CD4-positive, alpha-beta T cell treated with Interleukin-4 for 1 hour (primary cell): ENCODE measurements around the gene GATA1.

Experiments
- DNase-seq, 2 donors: peaks; one replicate each; pipeline ENCODE4 v3.0.0-alpha.2; 2020 to 2022

The GATA1 gene

GRCh38 chrX:48786341-48786800, at the start of gene GATA1:
Gene GATA1, plus strand, starts transcription at chrX:48786590. Its CDS starts 4,520 bp downstream, at chrX:48791110.
- no peak for DNase-seq

- no peak for DNase-seq
Measured at GRCh38 chrX:48736878-48737212, 49.5 kb upstream of the GATA1 start.

- DNase-seq: peak; percentile 95 to 97
Measured at GRCh38 chrX:48737213-48737938, 49.0 kb upstream of the GATA1 start.

GRCh38 chrX:48737940-48738339, 48.5 kb upstream of the GATA1 start:
- no peak for DNase-seq

- DNase-seq: no peak
Measured at GRCh38 chrX:48741834-48742233, 44.6 kb upstream of the GATA1 start.

GRCh38 chrX:48745222-48745621, 41.2 kb upstream of the GATA1 start:
- DNase-seq: no peak

- no peak for DNase-seq
Measured at GRCh38 chrX:48747415-48748016, 38.9 kb upstream of the GATA1 start.

- no peak for DNase-seq
Measured at GRCh38 chrX:48749182-48749581, 37.2 kb upstream of the GATA1 start.

GRCh38 chrX:48751343-48751742, 35.0 kb upstream of the GATA1 start:
- no peak for DNase-seq

- DNase-seq: no peak
Measured at GRCh38 chrX:48752498-48752897, 33.9 kb upstream of the GATA1 start.

GRCh38 chrX:48753708-48754228, 32.6 kb upstream of the GATA1 start:
- no peak for DNase-seq

- no peak for DNase-seq
Measured at GRCh38 chrX:48754238-48754637, 32.2 kb upstream of the GATA1 start.

GRCh38 chrX:48761674-48762471, 24.5 kb upstream of the GATA1 start, which contains the start of gene GLOD5:
Gene GLOD5, plus strand, starts transcription at chrX:48761747. Its CDS starts 44 bp downstream, at chrX:48761791.
- DNase-seq: no peak

- no peak for DNase-seq
Measured at GRCh38 chrX:48769230-48769629, 17.2 kb upstream of the GATA1 start.

GRCh38 chrX:48770296-48770695, 16.1 kb upstream of the GATA1 start:
- DNase-seq: no peak

- no peak for DNase-seq
Measured at GRCh38 chrX:48772602-48773001, 13.8 kb upstream of the GATA1 start.

- DNase-seq: no peak
Measured at GRCh38 chrX:48776818-48777439, 9.5 kb upstream of the GATA1 start.

- DNase-seq: no peak
Measured at GRCh38 chrX:48779399-48779798, 7.0 kb upstream of the GATA1 start.

GRCh38 chrX:48781705-48782104, 4.7 kb upstream of the GATA1 start:
- no peak for DNase-seq

GRCh38 chrX:48782216-48782615, 4.2 kb upstream of the GATA1 start:
- no peak for DNase-seq

- no peak for DNase-seq
Measured at GRCh38 chrX:48782795-48783194, 3.6 kb upstream of the GATA1 start.

- no peak for DNase-seq
Measured at GRCh38 chrX:48784726-48785125, 1.7 kb upstream of the GATA1 start.

GRCh38 chrX:48785186-48785539, 1.2 kb upstream of the GATA1 start:
- DNase-seq: no peak
